GM23248 (cell line): ENCODE measurements around the gene ADM2. TPM values are rescaled to one million over a fixed set of nuclear protein-coding genes. Genes with fewer than 3 reads are reported as not detected.

Experiments
- DNase-seq: peaks from one replicate; pipeline ENCODE4 v3.0.0-alpha.2; 2015
- H2AFZ ChIP-seq: fragments of 200-600 bp; sonication (generic); 2 replicates; pipeline ENCODE4 v1.6.1; 2016; ENCODE audit warnings: antibody characterized with exemption
- H3F3A ChIP-seq: fragments of 200-600 bp; sonication (generic); 2 replicates; pipeline ENCODE4 v1.6.1; 2016; ENCODE audit warnings: mild to moderate bottlenecking, antibody characterized with exemption, mixed run types; ENCODE audit not compliant: insufficient read depth
- H3K27ac ChIP-seq: fragments of 200-600 bp; sonication (generic); 2 replicates; pipeline ENCODE4 v1.5.1; 2016; ENCODE audit warnings: mild to moderate bottlenecking
- H3K27me3 ChIP-seq: fragments of 200-600 bp; sonication (generic); replicated peaks from 2 replicates; pipeline ENCODE4 v1.6.1; 2016; ENCODE audit warnings: mild to moderate bottlenecking; ENCODE audit not compliant: insufficient read depth
- H3K36me3 ChIP-seq: fragments of 200-600 bp; sonication (generic); 2 replicates; pipeline ENCODE4 v1.6.1; 2016; ENCODE audit warnings: low read depth, mild to moderate bottlenecking
- H3K4me1 ChIP-seq: fragments of 200-600 bp; sonication (generic); 2 replicates; pipeline ENCODE4 v1.6.1; 2016; ENCODE audit warnings: mild to moderate bottlenecking; ENCODE audit not compliant: insufficient read depth
- H3K4me2 ChIP-seq: fragments of 200-600 bp; sonication (generic); one replicate; pipeline ENCODE4 v1.6.1; 2016; ENCODE audit warnings: mild to moderate bottlenecking; ENCODE audit not compliant: unreplicated experiment
- H3K4me3 ChIP-seq: fragments of 200-600 bp; sonication (generic); 2 replicates; pipeline ENCODE4 v1.5.1; 2016; ENCODE audit warnings: mild to moderate bottlenecking
- H3K79me2 ChIP-seq: fragments of 200-600 bp; sonication (generic); 2 replicates; pipeline ENCODE4 v1.6.1; 2016; ENCODE audit warnings: mild to moderate bottlenecking; ENCODE audit not compliant: insufficient read depth
- H3K9ac ChIP-seq: fragments of 200-600 bp; sonication (generic); 2 replicates; pipeline ENCODE4 v1.6.1; 2016; ENCODE audit warnings: mild to moderate bottlenecking
- H3K9me2 ChIP-seq: fragments of 200-600 bp; sonication (generic); 2 replicates; pipeline ENCODE4 v1.6.1; 2016; ENCODE audit warnings: mixed run types, mild to moderate bottlenecking, moderate library complexity; ENCODE audit not compliant: insufficient read depth
- H3K9me3 ChIP-seq: fragments of 200-600 bp; sonication (generic); one replicate; pipeline ENCODE4 v1.6.1; 2017; ENCODE audit warnings: low read depth
- H4K20me1 ChIP-seq: fragments of 200-600 bp; sonication (generic); 2 replicates; pipeline ENCODE4 v1.6.0; 2016; ENCODE audit not compliant: insufficient read depth
- EZH2 ChIP-seq: fragments of 200-600 bp; sonication (generic); IDR thresholded peaks from 2 replicates; pipeline ENCODE4 v1.6.1; 2018; ENCODE audit warnings: antibody characterized with exemption, mild to moderate bottlenecking; ENCODE audit not compliant: insufficient read depth, poor library complexity, severe bottlenecking
- EZH2phosphoT487 ChIP-seq: fragments of 200-600 bp; sonication (generic); IDR thresholded peaks from 2 replicates; pipeline ENCODE4 v1.6.1; 2018; ENCODE audit warnings: antibody characterized with exemption, moderate library complexity, mild to moderate bottlenecking, low read depth; ENCODE audit not compliant: insufficient read depth
- WGBS, 2 experiments: methylation state at CpG; one replicate each; pipeline ENCODE4 v1.1.6; 2015 to 2017; ENCODE audit warnings: low lambda C conversion rate in 2 of 2, low coverage in 1 of 2; ENCODE audit errors: missing lambda C conversion rate in 2 of 2; 5-methylcytosine and 5-hydroxymethylcytosine counted together
- in situ Hi-C: fragments of 300-500 bp; cut with MboI; formaldehyde crosslinking; loops from 2 replicates; pipeline ENCODE4 v1.15.0; 2020
- polyA plus RNA-seq: library from polyadenylated mRNA; unstranded; fragments of >200 nt; fragmentation: Nextera tagmentation; extraction: Ambion mirVana; gene quantifications from 2 replicates; pipeline ENCODE4 v1.2.1, GENCODE V29; 2016
- total RNA-seq: library from RNA; depleted of rRNA; stranded (reverse); fragments of >200 nt; shearing (Covaris generic); gene quantifications from 2 replicates; pipeline ENCODE4 v1.2.3, GENCODE V29; 2014

The ADM2 gene
- total and polyA plus RNA-seq, 2 experiments from 2014 or later: 11.6 to 15.2 TPM

DNA sequence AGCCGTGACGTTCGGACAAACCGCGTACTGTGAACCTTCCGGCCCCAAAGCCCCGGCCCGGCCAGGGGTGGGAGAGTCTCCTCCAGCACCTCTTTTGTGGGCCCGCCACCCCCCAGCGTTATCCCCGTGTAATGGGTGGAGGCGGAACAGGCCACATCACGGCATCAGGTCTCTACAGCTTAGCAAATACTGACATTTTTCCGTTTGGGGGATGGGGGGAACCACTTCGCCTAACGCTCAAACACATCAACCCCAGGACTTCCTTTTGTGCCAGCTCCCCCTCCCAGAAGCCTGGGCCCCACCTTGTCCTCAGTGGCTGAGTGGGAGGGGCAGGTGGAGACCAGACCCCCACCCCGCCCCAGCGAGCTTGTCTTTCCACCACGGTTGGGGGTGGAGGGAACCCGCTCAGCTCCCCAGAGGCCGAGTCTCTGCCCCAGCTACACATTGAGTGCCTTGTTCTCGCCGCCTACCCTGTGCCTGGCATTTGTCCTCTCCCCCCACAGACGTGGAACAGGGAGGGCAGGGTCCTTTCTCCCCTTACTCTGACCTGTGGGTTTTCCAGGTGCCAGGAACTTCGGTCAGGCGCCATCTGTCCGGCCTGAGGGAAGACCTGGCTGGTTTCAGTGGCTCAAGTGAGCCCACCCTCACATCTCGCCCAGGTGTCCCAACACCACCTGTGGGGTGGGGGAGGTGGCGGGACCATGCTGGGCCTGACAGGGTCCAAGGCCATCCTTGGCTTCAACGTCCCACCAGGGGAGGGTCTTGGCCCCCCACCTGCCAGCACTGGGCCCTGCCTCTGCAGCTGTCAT lies 36.1 kb upstream of the ADM2 start:
- Histone ChIP-seq H3K79me2 (no peaks in the 10 kb centered on the region), H3K36me3 (no peaks in the 10 kb centered on the region), H3K9me3 (no peaks in the 10 kb centered on the region), H2AFZ (no peak overlapping the region), H3K4me3 (no peak overlapping the region), H3K4me1 (no peaks in the 10 kb centered on the region), H3F3A (no peaks in the 10 kb centered on the region; the same call in 1 of the 2 replicates), H3K9me2 (no peaks in the 10 kb centered on the region), H3K27me3 (no peaks in the 10 kb centered on the region), H3K9ac (no peak overlapping the region), H4K20me1 (no peaks in the 10 kb centered on the region), H3K27ac (peak overlapping the region; percentile 51), H3K4me2 (no peak overlapping the region)
- in situ Hi-C loops: no loop called here
- 80 to 83% methylated on average over 29 to 30 of the region's 30 CpGs for WGBS, 2 experiments
- TF ChIP-seq EZH2: no peak
- TF ChIP-seq EZH2phosphoT487: no peak
- no peak for DNase-seq

DNA sequence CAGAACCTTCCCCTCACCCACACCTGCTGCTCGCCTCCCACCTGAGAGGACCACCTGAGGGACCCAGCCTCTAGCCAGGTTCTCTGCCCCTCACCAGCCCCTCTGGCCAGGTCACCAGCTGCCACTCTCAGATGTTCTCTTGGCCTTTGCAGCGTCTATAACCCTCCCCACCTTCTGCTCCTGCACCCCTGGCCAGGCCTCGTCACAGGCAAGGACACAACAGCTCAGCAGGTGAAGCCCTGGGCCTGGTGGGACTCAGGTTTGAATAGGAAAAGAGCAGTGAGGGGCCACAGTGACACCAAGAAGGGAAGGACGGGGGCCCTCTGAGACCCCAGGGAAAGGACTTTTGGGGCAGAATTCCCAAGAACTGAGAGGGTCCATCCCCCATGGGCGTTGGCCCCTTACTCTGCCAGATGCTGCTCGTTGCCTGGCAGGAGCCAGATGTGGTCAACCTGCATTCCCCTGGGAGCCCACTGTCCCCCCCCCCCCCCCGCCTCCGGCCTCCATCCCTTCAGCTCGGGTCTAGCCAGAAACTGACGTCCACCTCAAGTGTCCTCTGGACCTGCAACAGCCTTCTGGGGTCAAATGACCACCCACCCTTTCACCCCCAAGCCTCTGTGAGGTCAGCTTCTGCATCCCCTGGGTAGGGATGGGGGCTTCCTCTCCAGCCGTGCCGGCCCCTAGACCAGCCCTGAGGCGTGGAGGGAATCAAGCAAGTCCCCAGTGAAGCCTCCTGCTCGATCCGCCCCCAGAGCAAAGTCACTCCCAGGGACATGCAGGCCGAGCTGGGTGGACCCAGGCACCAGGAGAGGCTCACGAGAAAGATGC lies 35.2 kb upstream of the ADM2 start:
- Histone ChIP-seq H3K4me3 (no peak overlapping the region), H3K9me2 (no peaks in the 10 kb centered on the region), H3K9ac (no peak overlapping the region), H3F3A (peaks cover under 1% of the 10 kb centered on the region; the same call in 1 of the 2 replicates), H3K79me2 (no peaks in the 10 kb centered on the region), H3K27me3 (no peaks in the 10 kb centered on the region), H3K36me3 (no peaks in the 10 kb centered on the region), H4K20me1 (no peaks in the 10 kb centered on the region), H3K4me2 (no peak overlapping the region), H3K4me1 (no peaks in the 10 kb centered on the region), H3K27ac (no peak overlapping the region), H3K9me3 (no peaks in the 10 kb centered on the region), H2AFZ (no peak overlapping the region)
- TF ChIP-seq EZH2 (no peak), EZH2phosphoT487 (no peak)
- in situ Hi-C loops: no loop called here
- DNase-seq: no peak
- 80 to 82% methylated on average over 12 to 17 of the region's 17 CpGs for WGBS, 2 experiments

DNA sequence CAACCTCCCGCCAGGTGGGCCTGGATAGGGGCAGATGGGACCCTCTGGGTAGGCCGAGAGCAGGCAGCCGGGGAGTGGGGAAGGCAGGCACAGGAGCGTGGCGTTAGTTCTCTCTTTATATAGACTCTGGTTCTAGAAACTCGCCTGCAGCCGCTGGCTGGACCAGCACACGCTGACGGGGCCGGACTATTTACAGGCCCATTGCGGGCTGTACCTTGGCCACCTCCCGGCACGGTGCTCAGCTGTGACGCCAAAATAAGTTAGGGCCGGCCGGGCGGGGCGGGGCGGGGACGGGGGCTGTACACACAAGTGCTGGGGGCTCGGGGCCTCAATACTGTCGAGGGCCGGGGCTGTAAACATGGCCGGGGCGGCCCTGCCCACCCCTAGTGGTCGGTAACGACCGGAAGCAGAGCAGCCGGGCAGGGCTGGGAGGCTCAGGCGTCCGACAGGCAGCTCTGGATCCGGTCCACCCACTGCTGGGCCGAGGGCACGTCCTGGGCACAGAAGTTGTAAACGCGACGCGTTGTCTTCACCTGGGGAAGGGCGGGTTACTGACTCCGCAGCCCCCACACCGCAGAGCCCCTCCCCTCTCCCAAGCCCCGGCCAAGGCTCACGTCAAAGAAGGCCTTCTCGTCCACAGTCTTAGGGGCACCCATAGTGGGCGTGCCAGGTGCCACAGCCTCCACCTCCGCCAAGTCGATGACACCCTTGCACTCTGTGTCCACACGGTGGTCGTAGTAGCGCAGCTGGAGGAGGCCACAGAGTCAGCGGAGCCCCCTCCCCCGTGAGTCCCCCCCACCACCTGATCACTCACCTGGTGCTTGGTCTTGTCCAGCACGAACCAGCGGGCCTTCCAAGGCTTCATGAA lies 34.4 kb upstream of the ADM2 start:
- Histone ChIP-seq H4K20me1 (no peaks in the 10 kb centered on the region), H3K9ac (no peak overlapping the region)

More for the DNA sequence above, 34.4 kb upstream of the ADM2 start:
- Histone ChIP-seq H2AFZ (no peak overlapping the region), H3K4me1 (no peaks in the 10 kb centered on the region), H3F3A (peaks cover 5% of the 10 kb centered on the region), H3K9me3 (no peaks in the 10 kb centered on the region), H3K27ac (no peak overlapping the region), H3K36me3 (0 out of 2 replicates have a peak, but pooled peaks cover 3% of the 10 kb centered on the region), H3K27me3 (no peaks in the 10 kb centered on the region), H3K79me2 (no peaks in the 10 kb centered on the region), H3K4me2 (no peak overlapping the region), H3K4me3 (no peak overlapping the region), H3K9me2 (no peaks in the 10 kb centered on the region)
- DNase-seq: no peak
- WGBS, 2 experiments: 93% methylated on average over 32 to 54 of the region's 54 CpGs
- in situ Hi-C loops: no loop called here
- no peak for TF ChIP-seq EZH2
- TF ChIP-seq EZH2phosphoT487: no peak
